Measurements from ENCODE around the gene SHLD2. TPM values are rescaled to one million over a fixed set of nuclear protein-coding genes. Genes with fewer than 3 reads are reported as not detected.
"Not testable (repeated sequence)": the region's sequence is repeated elsewhere in the genome, so short reads cannot be mapped to it uniquely, and the experiment has no call there.

SHLD2 gene
- polyA plus RNA-seq: 15.9 TPM

- Mint-ChIP-seq H3K4me1 (peaks cover 30 to 46% (median 34%) of the 10 kb centered on the region in 3 donors), H3K4me3 (peak within 1 kb of the TSS; percentile 93 to 97 (median 96)), H3K36me3 (peaks cover 2% of the 10 kb centered on the region), H3K27me3 (no peaks in the 10 kb centered on the region), H3K9me3 (no peaks in the 10 kb centered on the region), H3K27ac (peak within 1 kb of the TSS; percentile 95 to 98 (median 95))
These were observed at the start of gene SHLD2, which contains the start of gene GLUD1 for GRCh38 chr10:87094373-87095235. TSS of gene SHLD2 (plus strand) at chr10:87095206. CDS start at chr10:87151355, 56,149 bp downstream. TSS of gene GLUD1 (minus strand) at chr10:87094843. CDS start at chr10:87094769, 74 bp downstream.

GRCh38 chr10:87045434-87045938, 49.5 kb upstream of the SHLD2 start:
- Mint-ChIP-seq H3K4me1 (peaks cover 0 to 2% (median 0%) of the 10 kb centered on the region in 3 donors), H3K27ac (no peak overlapping the region), H3K9me3 (no peaks in the 10 kb centered on the region), H3K36me3 (peaks cover 14% of the 10 kb centered on the region), H3K27me3 (no peaks in the 10 kb centered on the region), H3K4me3 (no peak overlapping the region)

- no peaks in the 10 kb centered on the region for H3K4me1 Mint-ChIP-seq
- no peak overlapping the region for H3K4me3 Mint-ChIP-seq
- no peak overlapping the region for H3K27ac Mint-ChIP-seq
- no peaks in the 10 kb centered on the region for H3K9me3 Mint-ChIP-seq
- H3K36me3 Mint-ChIP-seq: peaks cover 10% of the 10 kb centered on the region
- no peaks in the 10 kb centered on the region for H3K27me3 Mint-ChIP-seq
These were observed 41.9 kb upstream of the SHLD2 start for GRCh38 chr10:87053111-87053510.

GRCh38 chr10:87053577-87054181, 41.3 kb upstream of the SHLD2 start:
- Mint-ChIP-seq H3K36me3 (peaks cover 12% of the 10 kb centered on the region), H3K4me3 (no peak overlapping the region), H3K27me3 (no peaks in the 10 kb centered on the region), H3K27ac (no peak overlapping the region), H3K4me1 (no peaks in the 10 kb centered on the region), H3K9me3 (no peaks in the 10 kb centered on the region)

GRCh38 chr10:87054373-87055295, 40.4 kb upstream of the SHLD2 start:
- no peaks in the 10 kb centered on the region for H3K27me3 Mint-ChIP-seq
- H3K9me3 Mint-ChIP-seq: no peaks in the 10 kb centered on the region
- H3K36me3 Mint-ChIP-seq: peaks cover 15% of the 10 kb centered on the region
- no peaks in the 10 kb centered on the region for H3K4me1 Mint-ChIP-seq
- H3K4me3 Mint-ChIP-seq: no peak overlapping the region
- no peak overlapping the region for H3K27ac Mint-ChIP-seq

- Mint-ChIP-seq H3K36me3 (peaks cover 15% of the 10 kb centered on the region), H3K4me1 (no peaks in the 10 kb centered on the region), H3K27ac (no peak overlapping the region), H3K4me3 (peak overlapping the region in 1 of 4 donors; percentile 4), H3K9me3 (no peaks in the 10 kb centered on the region), H3K27me3 (no peaks in the 10 kb centered on the region)
These were observed 36.8 kb upstream of the SHLD2 start for GRCh38 chr10:87058171-87058570.

- no peaks in the 10 kb centered on the region for H3K4me1 Mint-ChIP-seq
- no peak overlapping the region for H3K27ac Mint-ChIP-seq
- no peak overlapping the region for H3K4me3 Mint-ChIP-seq
- H3K27me3 Mint-ChIP-seq: no peaks in the 10 kb centered on the region
- H3K36me3 Mint-ChIP-seq: peaks cover 16% of the 10 kb centered on the region
- no peaks in the 10 kb centered on the region for H3K9me3 Mint-ChIP-seq
These were observed 35.6 kb upstream of the SHLD2 start for GRCh38 chr10:87059401-87059800.

GRCh38 chr10:87060280-87060928, 34.6 kb upstream of the SHLD2 start:
- no peak overlapping the region for H3K4me3 Mint-ChIP-seq
- H3K27ac Mint-ChIP-seq: peak overlapping the region in 1 of 3 donors; percentile 1
- H3K4me1 Mint-ChIP-seq: no peaks in the 10 kb centered on the region
- no peaks in the 10 kb centered on the region for H3K27me3 Mint-ChIP-seq
- no peaks in the 10 kb centered on the region for H3K9me3 Mint-ChIP-seq
- H3K36me3 Mint-ChIP-seq: peaks cover 16% of the 10 kb centered on the region

- Mint-ChIP-seq H3K9me3 (no peaks in the 10 kb centered on the region), H3K27ac (no peak overlapping the region), H3K4me1 (no peaks in the 10 kb centered on the region), H3K4me3 (no peak overlapping the region), H3K27me3 (no peaks in the 10 kb centered on the region), H3K36me3 (peaks cover 14% of the 10 kb centered on the region)
These were observed 30.4 kb upstream of the SHLD2 start for GRCh38 chr10:87064651-87065050.

- no peak overlapping the region for H3K4me3 Mint-ChIP-seq
- H3K36me3 Mint-ChIP-seq: peaks cover 8% of the 10 kb centered on the region
- no peak overlapping the region for H3K27ac Mint-ChIP-seq
- no peaks in the 10 kb centered on the region for H3K4me1 Mint-ChIP-seq
- no peaks in the 10 kb centered on the region for H3K27me3 Mint-ChIP-seq
- H3K9me3 Mint-ChIP-seq: no peaks in the 10 kb centered on the region
These were observed 28.8 kb upstream of the SHLD2 start for GRCh38 chr10:87066178-87066577.

- H3K27ac Mint-ChIP-seq: peak overlapping the region in 1 of 3 donors; percentile 35
- H3K4me1 Mint-ChIP-seq: no peaks in the 10 kb centered on the region
These were observed 28.1 kb upstream of the SHLD2 start for GRCh38 chr10:87066865-87067264.

GRCh38 chr10:87068281-87068680, 26.7 kb upstream of the SHLD2 start:
- no peaks in the 10 kb centered on the region for H3K4me1 Mint-ChIP-seq
- H3K4me3 Mint-ChIP-seq: no peak overlapping the region
- H3K27ac Mint-ChIP-seq: peak overlapping the region in 1 of 3 donors; percentile 47
- no peaks in the 10 kb centered on the region for H3K9me3 Mint-ChIP-seq
- H3K36me3 Mint-ChIP-seq: peaks cover 8% of the 10 kb centered on the region
- no peaks in the 10 kb centered on the region for H3K27me3 Mint-ChIP-seq

More at GRCh38 chr10:87066865-87067264, 28.1 kb upstream of the SHLD2 start:
- Mint-ChIP-seq H3K4me3 (no peak overlapping the region), H3K27me3 (no peaks in the 10 kb centered on the region), H3K9me3 (no peaks in the 10 kb centered on the region), H3K36me3 (peaks cover 9% of the 10 kb centered on the region)

GRCh38 chr10:87072449-87072848, 22.6 kb upstream of the SHLD2 start:
- Mint-ChIP-seq H3K27me3 (no peaks in the 10 kb centered on the region), H3K4me3 (no peak overlapping the region), H3K27ac (no peak overlapping the region), H3K9me3 (no peaks in the 10 kb centered on the region), H3K36me3 (peaks cover 5% of the 10 kb centered on the region), H3K4me1 (no peaks in the 10 kb centered on the region)

- H3K36me3 Mint-ChIP-seq, H3K4me1 Mint-ChIP-seq, H3K27ac Mint-ChIP-seq, H3K9me3 Mint-ChIP-seq, H3K27me3 Mint-ChIP-seq, H3K4me3 Mint-ChIP-seq: not testable (repeated sequence)
These were observed 18.6 kb upstream of the SHLD2 start for GRCh38 chr10:87076421-87076820.

All from IgD-negative memory B cell (primary cell).